ENCODE results near the gene LCN6.
"Not testable (repeated sequence)": the region's sequence is repeated elsewhere in the genome, so short reads cannot be mapped to it uniquely, and the experiment has no call there.

Gene LCN6

DNA sequence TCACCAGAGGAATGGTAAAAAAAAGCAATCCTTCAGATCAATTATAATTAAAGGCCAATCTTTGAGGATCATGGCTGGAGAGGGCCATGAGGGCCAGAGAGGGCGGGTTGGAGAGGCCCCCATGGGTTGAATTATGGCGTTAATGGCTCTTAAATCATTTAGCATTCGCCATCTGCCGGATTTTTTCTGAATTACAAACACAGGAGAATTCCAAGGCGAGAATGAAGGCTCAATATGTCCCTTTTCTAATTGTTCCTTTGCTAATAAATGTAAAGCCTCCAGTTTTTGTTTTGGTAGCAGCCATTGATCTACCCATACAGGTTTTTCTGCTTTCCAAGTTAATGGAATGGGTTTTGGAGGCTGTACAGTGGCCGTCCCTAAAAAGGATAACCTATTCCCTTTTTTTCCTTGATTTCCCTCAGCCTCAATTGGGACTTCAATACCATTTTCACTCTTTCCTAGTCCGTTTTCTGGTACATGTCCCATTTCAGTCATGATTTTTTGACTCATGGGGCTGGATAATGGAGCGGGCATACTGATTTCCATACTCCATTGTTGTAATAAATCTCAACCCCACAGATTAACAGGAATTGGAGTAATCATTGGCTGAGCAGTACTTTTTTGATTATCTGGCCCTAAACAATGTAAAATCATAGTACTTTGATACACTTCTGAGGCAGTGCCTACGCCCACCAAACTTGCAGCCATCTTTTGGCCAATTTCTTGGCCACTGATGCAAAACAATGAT, 36.1 kb upstream of the LCN6 start:
- DNase-seq (ENCODE audit: low read depth in 2 of 2): no peak

DNA sequence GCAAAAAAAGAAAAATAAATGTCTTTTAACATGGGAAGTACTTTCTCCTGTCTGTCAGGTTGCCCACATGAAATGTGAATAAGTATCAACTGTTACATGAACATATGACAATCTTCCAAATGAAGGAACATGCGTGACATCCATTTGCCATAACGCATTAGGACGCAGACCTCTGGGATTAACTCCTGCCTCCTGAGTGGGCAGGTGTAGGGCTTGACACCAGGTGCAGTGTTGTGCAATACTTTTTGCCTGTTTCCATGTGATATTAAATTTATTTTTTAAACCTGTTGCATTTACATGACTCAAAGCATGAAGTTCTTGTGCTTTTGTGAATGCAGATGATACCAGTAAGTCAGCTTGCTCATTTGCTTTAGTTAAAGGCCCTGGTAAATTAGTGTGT, 34.1 kb upstream of the LCN6 start:
- DNase-seq (ENCODE audit: low read depth in 2 of 2): no peak

DNA sequence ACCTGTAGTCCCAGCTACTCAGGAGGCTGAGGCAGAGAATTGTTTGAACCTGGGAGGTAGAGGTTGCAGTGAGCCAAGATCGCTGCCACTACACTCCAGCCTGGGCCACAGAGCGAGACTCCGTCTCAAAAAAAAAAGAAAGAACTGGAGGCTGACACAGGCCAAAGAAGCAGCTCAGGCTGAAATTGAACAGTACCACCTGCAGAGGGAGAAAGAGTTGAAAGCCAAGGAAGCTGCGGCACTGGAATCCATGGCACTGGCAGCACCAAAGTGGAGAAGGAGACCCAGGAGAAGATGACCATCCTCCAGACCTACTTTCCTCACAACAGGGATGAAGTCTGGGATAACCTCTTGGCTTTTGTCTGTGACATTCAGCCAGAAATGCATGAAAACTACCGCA, 31.5 kb upstream of the LCN6 start:
- no peak for DNase-seq (ENCODE audit: low read depth in 2 of 2)

DNA sequence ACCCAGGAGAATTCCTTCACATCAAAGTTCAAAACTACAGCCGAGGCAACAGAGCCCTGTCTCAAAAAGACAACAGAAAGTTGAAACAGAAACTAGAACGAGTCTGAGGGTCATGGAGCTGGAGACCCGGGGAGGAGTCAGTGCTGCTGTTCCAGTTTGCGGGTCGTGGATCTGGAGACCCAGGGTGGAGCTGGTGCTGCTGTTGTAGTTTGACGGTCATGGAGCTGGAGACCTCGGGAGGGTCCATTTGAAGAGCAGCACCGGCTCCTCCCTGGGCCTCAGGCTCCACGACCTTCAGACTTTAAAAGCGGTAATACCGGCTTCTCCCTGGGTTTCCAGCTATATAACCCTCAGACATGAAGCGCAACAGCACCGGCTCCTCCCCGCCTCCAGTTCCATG, 29.0 kb upstream of the LCN6 start:
- no peak for DNase-seq (ENCODE audit: low read depth in 2 of 2)

DNA sequence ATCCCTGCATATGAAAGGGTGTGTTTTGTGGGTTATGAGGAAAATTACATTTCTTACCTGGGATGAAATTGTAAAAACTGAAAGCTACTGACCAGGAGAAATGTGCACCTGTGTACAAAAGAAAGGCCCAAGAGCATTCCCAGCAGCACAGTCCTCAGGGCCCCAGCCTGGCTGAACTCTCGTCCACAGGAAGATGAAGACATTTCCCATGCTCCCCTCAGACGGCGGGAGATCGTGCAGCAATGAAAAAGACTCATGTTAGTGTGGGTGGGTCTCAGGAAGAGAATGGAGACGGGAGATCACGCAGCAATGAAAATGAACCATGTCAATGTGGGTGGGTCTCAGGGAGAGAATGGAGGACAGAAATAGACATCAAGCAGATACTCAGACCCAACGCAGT, 28.6 kb upstream of the LCN6 start:
- no peak for DNase-seq (ENCODE audit: low read depth in 2 of 2)

DNA sequence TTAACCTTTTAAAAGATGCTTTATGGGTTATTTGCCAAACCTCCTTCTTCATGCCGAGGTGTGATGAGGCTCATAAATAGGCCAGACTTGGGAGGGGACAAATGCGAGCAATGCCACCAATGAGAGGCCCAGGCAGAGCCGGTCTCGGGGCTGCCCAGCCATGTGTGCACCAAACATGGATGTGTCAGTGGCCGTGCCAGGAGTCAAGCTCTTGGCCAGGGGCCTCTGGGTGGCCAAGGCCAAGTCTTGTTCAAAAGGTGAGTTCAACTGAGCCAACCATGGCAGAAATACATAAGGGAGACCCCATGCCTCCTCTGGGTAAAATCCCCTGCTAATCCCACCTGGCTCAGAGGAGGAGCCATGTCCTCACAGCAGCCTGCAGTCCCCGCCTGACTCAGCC, 26.9 kb upstream of the LCN6 start:
- DNase-seq (ENCODE audit: low read depth in 2 of 2): no peak

DNA sequence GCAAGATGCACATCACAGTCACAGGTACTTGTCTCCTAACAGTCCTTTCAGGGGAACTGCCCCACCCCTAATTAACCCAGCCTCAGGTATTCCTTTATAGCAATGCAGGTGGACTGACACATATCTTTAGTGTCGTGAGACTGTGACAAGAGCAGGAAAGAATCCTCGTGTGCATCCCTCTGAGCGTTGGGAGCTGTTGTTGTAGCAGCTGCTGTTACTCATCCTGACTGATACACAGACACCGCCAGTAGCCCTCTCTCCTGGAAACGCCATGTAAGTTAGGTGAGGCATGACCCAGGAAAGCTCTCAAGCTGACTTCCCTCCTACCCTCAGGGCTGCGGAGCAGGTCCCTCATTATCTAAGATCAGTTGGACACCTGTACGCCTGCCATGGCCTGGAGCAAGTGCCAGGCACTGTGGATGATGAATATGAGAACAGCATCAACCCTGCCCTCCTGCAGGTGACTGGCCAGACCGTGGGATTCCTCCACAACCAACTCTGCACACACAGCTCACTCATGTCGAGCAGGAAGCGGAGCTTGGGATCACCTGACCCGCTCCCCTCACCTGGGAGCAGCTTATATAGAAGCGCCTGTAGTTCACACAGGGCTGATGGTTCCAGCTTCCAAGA, 26.2 kb upstream of the LCN6 start:
- no peak for DNase-seq (ENCODE audit: low read depth in 2 of 2)

DNA sequence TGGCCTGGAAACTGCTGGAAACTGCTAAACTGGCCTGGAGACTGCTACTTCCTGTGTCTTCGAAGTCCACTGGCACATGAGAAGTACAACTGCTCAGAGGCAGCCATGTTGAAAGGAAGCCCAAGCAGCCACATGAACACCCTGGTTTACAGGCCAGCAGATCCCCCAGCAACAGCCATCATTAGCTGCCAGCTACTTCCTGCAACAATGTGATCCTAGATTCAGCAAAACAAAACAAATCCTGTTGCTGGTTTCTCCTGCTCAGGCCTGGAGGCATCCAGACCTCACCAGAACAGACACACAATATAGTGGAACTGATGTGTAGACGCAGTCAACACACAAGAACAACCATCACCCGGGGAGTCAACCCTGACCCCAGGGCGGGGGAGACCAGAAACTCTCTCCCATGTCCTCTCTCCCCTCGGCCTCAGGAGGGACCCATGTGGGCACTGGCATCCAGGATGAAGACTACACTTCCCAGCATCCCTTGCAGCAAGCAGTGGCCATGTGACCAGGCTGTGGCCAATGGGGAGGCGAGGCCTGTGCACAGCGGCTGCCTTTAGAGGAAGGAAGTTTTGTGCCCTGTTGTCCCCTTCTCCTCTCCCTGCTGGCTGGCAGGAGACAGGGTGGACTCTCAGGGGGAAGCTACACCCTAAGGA, 25.2 kb upstream of the LCN6 start:
- DNase-seq (ENCODE audit: low read depth in 2 of 2): peak in 1 of 2 donors; percentile 24

DNA sequence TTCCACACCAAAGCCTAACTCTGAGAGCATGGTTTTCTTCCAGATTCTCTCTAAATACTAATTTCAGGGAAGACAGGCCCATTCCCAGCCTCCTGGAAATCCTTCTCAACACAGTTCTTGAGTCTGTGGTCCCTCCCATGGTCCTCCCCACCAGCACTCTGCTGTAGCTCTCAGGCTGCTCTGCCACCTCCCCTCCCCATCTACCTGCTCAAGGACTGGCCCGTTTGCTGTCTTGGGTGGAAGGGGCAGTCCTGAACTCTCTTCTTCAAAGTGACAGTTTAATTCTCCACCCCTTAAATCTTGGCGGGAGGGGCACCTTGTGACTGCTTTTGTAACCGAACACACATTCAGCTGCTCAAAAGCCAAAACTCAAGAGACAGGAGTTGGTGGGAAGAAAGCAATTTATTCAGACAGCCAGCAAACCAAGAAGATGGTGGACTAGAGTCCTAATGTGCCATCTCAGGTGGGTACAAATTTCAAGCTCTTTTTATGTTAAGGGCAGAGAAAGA, 23.6 kb upstream of the LCN6 start:
- no peak for DNase-seq (ENCODE audit: low read depth in 2 of 2)

DNA sequence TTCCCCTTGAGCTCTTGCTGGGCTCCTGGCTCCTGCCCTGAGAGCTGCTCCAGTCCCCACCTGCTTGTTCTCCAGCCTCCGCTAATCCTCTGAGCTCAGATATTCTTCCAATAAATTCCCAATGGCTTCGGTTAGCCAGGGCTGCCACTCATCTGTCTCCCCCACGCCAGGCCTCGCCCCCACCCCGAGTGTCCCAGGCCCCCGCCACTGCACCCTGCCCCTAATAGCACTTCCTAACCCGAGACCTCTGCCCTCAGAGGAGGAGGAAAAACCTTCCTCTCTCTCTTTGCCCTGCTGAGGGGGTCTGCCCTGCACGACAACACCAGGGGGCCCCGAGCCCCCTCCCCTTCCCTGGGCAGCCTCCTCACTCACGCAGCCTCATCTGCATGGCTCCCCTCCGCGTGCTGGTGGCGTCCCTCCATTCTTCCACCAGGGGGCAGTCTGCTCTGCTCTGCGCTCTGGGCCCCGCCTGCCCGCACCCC, 21.4 kb upstream of the LCN6 start:
- DNase-seq (ENCODE audit: low read depth in 2 of 2): peak; percentile 43 to 58

DNA sequence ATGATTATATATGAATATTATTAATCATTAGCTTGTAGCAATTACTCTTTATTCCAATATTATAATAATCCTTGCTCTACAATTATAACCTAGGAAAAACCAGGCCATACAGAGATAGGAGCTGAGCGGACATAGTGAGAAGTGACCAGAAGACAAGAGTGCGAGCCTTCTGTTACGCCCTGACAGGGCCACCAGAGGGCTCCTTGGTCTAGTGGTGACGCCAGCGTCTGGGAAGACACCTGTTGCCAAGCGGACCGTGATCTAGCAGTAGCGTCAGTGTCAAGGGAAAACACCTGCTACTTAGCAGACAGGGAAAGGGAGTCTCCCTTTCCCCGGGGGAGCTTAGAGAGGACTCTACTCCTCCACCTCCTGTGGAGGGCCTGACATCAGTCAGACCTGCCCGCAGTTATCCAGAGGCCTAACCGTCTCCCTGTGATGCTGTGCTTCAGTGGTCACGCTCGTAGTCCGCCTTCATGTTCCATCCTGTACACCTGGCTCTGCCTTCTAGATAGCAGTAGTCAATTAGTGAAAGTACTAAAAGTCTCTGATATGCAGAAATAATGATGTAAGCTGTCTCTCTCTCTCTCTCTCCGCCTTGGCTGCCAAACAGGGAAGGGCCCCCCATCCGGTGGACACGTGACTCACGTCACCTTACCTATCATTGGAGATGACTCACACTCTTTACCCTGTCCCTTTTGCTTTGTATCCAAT, 18.2 kb upstream of the LCN6 start:
- peak; percentile 30 to 53 for DNase-seq (ENCODE audit: low read depth in 2 of 2)

DNA sequence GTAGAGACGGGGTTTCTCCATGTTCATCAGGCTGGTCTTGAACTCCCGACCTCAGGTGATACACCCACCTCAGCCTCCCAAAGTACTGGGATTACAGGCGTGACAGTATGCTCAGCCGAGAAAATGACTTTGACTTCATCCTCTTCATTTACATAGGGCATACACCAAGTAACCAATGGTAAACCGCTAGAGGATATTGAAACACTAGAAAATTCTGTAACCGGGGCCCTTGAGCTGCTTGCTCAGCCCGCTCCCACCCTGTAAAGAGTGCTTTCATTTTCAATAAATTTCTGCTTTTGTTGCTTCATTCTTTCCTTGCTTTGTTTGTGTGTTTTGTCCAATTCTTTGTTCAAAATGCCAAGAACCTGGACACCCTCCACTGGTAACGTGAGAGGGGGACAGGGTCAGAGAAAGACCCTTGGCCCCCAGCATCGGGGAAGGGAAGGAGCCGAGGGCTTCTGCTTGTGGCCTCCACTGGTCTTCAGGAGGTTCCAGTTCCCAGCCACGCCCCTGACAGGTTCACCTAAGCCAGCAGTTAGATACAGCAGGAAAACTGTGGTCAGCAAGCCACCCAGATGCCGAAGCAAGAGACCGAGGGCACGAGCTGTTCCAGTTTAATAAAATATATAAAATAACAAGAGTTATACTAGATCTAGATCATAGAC, 17.6 kb upstream of the LCN6 start:
- DNase-seq (ENCODE audit: low read depth in 2 of 2): not testable (repeated sequence)

DNA sequence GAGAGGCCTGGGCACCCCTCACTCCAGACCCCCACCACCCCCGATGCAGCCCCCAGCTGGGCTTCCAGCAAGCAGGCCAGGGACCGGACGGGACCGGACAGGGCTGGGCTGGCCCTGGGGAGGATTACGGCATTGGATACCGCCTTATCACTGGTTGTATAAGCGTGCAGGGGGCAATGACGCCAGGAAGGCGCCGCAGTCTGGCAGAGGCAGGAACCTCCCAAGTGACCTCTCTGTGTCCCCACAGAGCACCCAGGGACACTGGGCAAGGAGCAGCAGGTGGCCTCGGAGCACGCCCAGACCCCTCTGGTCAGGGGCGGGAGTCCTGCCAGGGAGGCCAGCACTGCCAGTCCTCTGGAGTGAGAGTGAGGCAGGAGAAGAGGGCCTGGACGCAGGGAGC, 16.7 kb upstream of the LCN6 start:
- DNase-seq (ENCODE audit: low read depth in 2 of 2): no peak

DNA sequence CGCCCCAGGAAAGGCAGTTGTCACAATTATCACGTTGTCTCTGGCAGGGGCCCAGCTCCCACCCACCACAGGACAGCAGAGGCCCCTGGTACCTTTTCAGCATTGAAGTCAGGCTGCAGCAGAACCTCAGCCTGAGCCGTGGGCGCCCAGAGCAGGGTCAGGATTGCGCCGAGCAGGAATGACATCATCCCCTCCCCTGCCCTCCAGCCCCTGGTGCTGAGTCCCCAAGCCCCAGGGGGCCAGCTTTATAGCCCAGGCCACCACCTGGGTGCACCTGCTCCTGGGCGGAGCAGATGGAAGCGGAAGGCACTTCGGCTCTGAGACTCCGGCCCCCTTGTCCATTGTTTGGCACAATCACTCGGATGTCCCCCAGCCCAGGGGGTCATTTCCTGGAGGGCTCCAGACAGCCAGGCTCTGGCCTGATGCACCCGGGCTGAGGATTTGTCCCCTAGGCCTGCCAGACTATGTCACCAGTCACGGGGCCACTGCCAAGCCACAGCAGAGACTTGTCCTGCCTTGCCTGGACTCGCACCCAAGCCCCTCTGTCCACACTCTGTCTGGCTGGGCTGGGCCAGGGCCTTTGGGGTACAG, 16.1 kb upstream of the LCN6 start, which contains the start of gene LCN15:
Gene LCN15, minus strand, starts transcription at position 218 of the 591 bp plus-strand sequence. Its CDS starts 30 bp downstream, at position 188.
- DNase-seq (ENCODE audit: low read depth in 2 of 2): no peak

DNA sequence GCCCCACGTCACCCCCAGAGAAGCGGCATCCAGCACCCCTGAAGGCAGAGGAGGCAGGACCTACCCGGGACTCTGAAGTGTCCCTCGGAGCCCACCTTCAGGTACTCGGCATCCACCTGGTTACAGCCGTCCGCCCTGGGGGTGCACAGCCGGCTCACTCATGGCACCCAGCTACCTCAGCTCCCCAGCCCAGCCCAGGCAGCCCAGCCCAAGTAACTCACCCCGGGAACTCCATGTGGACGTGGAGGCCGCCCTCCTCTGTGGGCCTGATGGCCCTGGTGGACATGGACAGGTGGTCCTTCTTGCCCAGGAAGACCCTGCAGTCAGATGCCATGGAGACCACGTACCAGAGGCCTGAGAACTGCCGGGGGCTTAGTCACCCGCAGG, 15.3 kb upstream of the LCN6 start:
- DNase-seq (ENCODE audit: low read depth in 2 of 2): no peak

DNA sequence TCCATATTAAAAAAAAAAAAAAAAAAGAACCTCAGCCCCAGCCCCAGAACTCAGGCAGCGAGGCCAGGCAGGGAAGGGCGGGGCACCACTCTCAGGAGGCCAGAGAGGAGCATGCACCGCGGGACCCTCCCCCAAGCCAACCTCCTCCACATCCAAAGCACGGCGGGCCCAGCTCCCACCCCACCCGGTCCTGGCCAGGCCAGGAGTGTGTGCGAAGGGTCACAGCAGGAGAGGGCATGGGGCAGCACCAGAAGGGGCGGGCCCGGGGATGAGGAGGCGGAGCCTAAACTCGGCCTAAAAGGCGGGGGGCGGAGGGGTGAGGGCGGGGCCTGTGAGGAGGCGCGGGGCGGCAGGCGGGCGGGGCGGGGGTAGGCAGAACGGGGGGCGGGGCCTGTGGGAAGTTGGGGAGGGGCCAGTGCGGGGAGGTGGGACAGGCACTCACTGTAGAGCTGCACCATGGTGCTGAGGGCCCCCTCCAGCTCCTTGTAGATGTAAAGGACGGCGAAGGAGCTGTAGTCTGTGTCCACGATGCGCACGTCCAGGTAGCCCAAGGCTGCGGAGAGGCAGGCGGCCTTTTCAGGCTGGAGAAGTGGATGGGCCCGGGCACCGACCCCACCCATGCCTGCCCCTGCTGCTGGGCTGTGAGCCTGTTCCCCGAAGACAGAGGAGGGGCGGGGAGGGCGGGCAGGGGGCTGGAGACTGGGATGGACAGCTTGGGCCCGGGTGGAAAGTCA, 14.8 kb upstream of the LCN6 start:
- DNase-seq (ENCODE audit: low read depth in 2 of 2): peak; percentile 56 to 60

DNA sequence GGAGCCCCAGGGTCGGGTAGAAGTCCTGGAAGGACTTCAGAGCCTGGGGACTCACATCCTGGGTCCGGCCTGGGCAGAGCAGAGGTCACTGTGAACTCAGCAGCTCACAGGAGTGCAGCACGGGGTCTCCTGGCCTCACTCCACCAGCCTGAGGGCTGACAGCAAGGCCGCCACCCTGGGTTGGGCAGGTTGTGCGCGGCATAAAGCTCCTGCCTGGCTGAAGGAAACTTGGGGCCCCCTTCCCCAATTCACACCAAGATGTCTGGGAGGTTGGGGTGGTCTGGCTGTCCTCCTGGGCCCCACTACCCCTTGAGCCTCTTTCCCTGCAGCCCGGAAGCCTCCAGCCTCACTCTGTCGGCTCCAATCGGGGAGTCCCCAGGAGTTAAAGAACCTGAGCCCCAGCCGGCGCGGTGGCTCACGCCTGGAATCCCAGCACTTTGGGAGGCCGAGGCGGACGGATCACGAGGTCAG, 13.9 kb upstream of the LCN6 start:
- no peak for DNase-seq (ENCODE audit: low read depth in 2 of 2)

DNA sequence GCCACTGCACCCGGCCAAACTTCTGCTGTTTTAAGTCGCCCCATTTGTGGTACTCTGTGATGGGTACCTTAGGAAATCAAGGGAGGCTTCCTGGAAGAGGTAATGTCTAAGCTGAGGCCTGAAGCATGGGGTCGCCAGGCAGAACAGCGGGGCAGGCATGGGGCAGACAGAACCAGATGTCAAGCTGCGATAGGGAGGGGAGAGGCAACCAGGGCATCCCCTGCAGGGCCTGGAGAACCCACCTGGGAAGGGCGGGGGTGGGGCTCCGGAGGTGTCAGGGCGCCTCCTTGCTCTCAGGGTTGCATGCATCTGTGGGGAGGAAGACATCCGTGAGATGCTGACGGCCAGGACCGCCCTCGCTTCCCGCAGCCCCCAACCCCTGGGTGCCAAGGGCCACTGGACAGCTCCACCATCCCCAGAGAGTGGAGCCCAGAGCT, 13.2 kb upstream of the LCN6 start:
- no peak for DNase-seq (ENCODE audit: low read depth in 2 of 2)

DNA sequence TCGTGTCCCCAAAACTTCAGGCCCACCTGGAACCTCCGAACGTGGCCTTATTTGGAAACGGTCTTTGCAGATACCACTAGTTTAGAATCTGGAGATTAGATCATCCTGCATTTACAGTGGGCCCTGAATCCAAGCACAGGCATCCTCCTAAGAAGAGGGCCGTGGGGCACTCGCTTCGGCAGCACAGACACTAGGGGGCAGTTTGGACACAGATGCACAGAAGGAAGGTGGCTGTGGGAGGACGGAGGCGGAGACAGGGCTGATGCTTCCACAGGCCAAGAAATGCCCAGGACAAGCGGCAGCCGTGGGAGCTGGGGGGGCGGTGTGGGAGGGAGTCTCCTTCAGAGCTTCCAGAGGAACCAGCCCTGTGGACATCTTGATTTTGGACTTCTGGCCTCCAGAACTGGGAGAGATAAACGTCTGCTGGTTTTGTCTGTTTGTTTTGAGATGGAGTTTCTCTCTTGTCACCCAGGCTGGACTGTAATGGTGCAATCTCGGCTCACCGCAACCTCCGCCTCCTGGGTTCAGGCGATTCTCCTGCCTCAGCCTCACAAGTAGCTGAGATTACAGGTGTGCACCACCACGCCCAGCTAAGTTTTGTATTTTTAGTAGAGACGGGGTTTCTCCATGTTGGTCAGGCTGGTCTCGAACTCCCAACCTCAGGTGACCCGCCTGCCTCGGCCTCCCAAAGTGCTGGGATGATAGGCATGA, 12.7 kb upstream of the LCN6 start:
- not testable (repeated sequence) for DNase-seq (ENCODE audit: low read depth in 2 of 2)

DNA sequence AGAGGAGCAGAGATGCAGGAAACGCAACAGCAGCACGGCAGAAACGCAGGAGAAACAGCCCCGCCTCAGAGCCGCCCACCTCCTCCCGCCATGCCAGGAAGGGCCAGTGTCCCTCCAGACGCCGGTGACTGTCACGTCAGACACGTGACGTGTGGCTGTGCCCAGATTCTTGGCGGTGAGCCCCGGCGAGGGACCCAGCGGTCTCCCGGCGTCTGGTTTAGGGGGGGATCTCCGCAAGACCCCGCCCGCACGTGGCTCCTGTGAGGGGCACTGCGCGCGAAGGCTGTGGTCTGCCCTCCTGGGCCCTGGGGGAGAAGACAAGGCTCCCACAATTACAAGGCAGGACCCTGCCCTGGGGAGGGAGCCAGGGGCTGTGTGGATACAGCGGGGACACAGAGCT, 12.1 kb upstream of the LCN6 start:
- no peak for DNase-seq (ENCODE audit: low read depth in 2 of 2)
